Skeletal muscle tissue (tissue), 4 donors: Measurements from ENCODE around the gene SNRPB2. TPM values are rescaled to one million over a fixed set of nuclear protein-coding genes. Genes with fewer than 3 reads are reported as not detected.

Experiments used
- H3K27ac ChIP-seq: one replicate; pipeline ENCODE4 v1.7.0; 2013; ENCODE audit warnings: mild to moderate bottlenecking, low read depth, low read length, inconsistent platforms
- H3K27me3 ChIP-seq, 3 donors: one replicate each; pipeline ENCODE4 v1.7.0; 2013; ENCODE audit warnings: low read length in 3 of 3; ENCODE audit not compliant: control insufficient read depth in 3 of 3, insufficient read depth in 3 of 3
- H3K36me3 ChIP-seq, 3 donors: one replicate each; pipeline ENCODE4 v1.7.0; 2013; ENCODE audit warnings: low read length in 3 of 3; ENCODE audit not compliant: control insufficient read depth in 3 of 3, insufficient read depth in 3 of 3
- H3K4me1 ChIP-seq, 3 donors: one replicate each; pipeline ENCODE4 v1.7.0; 2013; ENCODE audit warnings: low read length in 3 of 3, mild to moderate bottlenecking in 3 of 3; ENCODE audit not compliant: control insufficient read depth in 3 of 3, insufficient read depth in 3 of 3
- H3K4me3 ChIP-seq, 3 donors: one replicate each; pipeline ENCODE4 v1.7.0; 2013; ENCODE audit warnings: low read length in 3 of 3
- H3K9ac ChIP-seq, 3 donors: one replicate each; pipeline ENCODE4 v1.7.0; 2013; ENCODE audit warnings: low read length in 3 of 3, mild to moderate bottlenecking in 3 of 3, moderate library complexity in 2 of 3, low read depth in 1 of 3
- H3K9me3 ChIP-seq, 3 donors: one replicate each; pipeline ENCODE4 v1.7.0; 2013; ENCODE audit warnings: low read length in 3 of 3; ENCODE audit not compliant: control insufficient read depth in 3 of 3
- total RNA-seq: library from RNA; depleted of rRNA; stranded (reverse); fragments of >200 nt; gene quantifications from one replicate; pipeline ENCODE4 v1.2.3, GENCODE V29; 2014
- donor health status: Osteomylitis.

The SNRPB2 gene
- 31.8 TPM for total RNA-seq

DNA sequence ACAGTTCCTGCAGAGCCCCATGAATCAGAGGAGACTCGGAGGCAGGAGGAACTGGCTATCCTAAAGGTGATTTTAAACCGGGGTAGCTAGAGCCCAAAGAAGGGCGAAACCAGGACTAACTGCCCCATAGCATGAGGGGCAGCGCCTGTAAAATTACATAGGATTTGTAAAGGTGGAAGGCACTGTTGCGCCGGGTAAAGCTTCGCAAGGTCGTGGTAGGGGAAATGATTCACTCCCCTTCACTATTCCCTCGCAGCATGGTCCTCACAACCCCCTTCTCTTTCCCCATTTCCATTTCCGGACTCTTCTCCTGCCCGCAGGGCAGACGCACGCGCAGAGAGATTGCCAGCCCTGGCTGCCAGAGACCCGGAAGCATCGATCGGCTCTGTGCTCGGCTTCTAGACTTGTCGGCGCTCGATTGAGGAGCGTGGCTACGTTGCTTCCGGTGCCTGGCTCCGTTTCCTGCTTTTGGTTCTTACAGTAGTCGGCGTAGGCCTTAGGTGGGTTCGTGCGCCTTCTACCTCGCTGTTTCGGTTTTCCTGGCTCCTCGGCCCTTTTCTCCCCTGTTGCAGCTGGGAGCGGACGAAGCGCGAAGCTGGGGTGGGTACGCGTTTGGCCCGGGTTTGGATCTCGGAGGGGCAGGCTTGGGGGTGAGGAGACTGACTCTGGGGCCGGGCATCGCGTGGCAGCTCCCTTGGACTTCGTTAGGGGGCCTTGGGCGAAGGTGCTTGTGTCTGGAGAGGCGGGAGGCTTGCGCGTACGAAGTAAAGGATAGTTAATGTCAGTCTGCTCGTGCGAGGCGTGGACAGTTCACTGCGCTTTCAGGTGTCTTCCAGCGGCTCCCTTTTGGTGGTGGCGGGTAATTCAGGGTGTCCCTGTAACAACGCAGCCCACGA lies at the start of gene SNRPB2:
Gene SNRPB2, plus strand, starts transcription at position 462 of the 896 bp plus-strand sequence. CDS start 1,677 bp downstream, outside the sequence.
- Histone ChIP-seq H3K9ac (peak within 1 kb of the TSS; percentile 98), H3K36me3 (peaks cover 8 to 26% (median 18%) of the 10 kb centered on the region in 3 donors), H3K4me1 (peaks cover 14 to 21% (median 17%) of the 10 kb centered on the region in 3 donors), H3K27ac (peak within 1 kb of the TSS; percentile 81), H3K4me3 (peak within 1 kb of the TSS; percentile 95 to 97 (median 96)), H3K27me3 (peaks cover 0 to 7% (median 2%) of the 10 kb centered on the region in 3 donors), H3K9me3 (no peaks in the 10 kb centered on the region)

DNA sequence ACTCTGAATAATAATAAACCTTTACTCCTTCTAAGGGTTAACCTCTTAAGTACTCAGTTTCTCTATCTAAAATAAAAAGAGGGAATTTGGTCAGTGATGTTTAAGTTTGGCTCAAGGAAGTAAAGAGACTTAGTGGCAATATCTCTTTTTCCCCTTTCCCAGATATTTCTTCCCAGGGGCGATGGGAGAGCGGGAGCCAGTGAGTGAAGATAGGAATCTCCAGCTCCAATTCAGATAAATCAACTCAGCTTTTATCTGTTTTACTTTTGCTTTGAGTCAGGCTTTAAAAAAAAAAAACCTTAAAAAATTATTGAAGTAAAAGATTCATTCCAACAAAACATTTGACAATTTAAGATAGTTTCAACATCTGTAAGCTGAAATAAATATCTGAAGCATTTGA lies 45.4 kb upstream of the SNRPB2 start:
- H3K27ac ChIP-seq, result no peak overlapping the region
- H3K9ac ChIP-seq, result no peak overlapping the region
- no peak overlapping the region for H3K4me3 ChIP-seq
- no peaks in the 10 kb centered on the region for H3K9me3 ChIP-seq
- H3K27me3 ChIP-seq, result no peaks in the 10 kb centered on the region
- no peaks in the 10 kb centered on the region for H3K36me3 ChIP-seq
- no peaks in the 10 kb centered on the region for H3K4me1 ChIP-seq

DNA sequence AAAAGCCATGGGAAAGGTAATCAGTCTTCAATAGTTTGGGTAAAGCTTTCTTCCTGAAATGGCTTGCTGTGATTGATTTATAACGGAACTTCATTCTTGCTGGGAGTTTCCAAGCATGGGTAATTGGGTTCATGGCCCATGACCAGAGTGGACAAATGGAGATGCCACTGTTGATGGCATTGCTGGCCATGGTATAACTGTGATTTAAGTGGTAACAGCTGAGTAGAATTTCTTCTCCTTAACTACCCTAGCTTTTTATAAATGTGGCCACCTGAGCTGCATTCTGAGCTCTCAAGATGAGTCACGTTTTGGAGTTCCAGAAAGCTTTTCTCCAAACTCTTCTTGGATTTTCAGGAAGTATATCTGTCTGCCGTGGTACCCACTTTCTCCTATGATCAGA lies 39.9 kb upstream of the SNRPB2 start:
- H3K4me3 ChIP-seq, result no peak overlapping the region
- no peaks in the 10 kb centered on the region for H3K27me3 ChIP-seq
- H3K9me3 ChIP-seq, result no peaks in the 10 kb centered on the region
- peaks cover 0 to 6% (median 4%) of the 10 kb centered on the region in 3 donors for H3K4me1 ChIP-seq
- no peak overlapping the region for H3K27ac ChIP-seq
- H3K9ac ChIP-seq, result no peak overlapping the region
- no peaks in the 10 kb centered on the region for H3K36me3 ChIP-seq

DNA sequence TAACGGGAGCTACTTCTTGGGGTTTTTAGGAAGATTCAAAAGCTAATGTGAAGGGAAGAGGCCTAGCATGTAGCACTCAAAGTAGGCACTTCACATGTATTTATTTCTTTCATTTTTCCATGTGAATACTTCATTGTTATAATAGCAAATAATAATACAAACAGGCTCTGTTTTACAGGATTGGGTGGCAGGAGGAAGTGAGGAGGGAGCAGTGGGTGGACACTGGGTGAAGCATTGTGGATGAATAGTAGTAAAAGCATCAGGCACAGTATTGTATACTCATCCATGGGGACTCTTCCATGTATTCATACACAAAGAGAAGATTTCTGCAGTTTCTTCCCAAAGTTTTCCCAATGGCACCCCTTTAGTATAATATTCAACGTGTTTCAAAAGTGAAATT lies 38.4 kb upstream of the SNRPB2 start:
- Histone ChIP-seq H3K36me3 (no peaks in the 10 kb centered on the region), H3K27me3 (no peaks in the 10 kb centered on the region), H3K9me3 (no peaks in the 10 kb centered on the region), H3K9ac (no peak overlapping the region), H3K4me1 (peaks cover 0 to 6% (median 4%) of the 10 kb centered on the region in 3 donors), H3K4me3 (no peak overlapping the region), H3K27ac (no peak overlapping the region)

DNA sequence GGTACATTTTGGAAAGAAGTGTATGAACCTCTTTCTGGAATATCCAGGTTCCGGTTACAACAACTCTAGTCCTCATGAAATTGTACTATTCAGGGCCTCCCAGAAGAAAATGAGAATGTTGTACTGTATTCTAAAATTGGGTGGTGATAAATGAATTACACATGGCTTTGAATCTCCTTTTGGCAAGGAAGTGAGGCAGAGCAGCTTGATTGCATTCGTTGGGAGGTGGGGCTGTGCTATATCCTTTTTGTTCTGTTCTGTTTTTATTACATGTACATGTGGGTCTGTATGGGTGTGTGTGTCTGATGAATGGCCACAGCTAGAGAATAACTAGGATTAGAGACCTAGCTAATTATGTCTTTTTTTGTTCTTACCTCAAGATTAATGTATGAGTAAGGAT lies 37.8 kb upstream of the SNRPB2 start:
- Histone ChIP-seq H3K4me3 (no peak overlapping the region), H3K9ac (no peak overlapping the region), H3K36me3 (no peaks in the 10 kb centered on the region), H3K9me3 (no peaks in the 10 kb centered on the region), H3K27ac (no peak overlapping the region), H3K27me3 (no peaks in the 10 kb centered on the region), H3K4me1 (peaks cover 0 to 6% (median 4%) of the 10 kb centered on the region in 3 donors)

DNA sequence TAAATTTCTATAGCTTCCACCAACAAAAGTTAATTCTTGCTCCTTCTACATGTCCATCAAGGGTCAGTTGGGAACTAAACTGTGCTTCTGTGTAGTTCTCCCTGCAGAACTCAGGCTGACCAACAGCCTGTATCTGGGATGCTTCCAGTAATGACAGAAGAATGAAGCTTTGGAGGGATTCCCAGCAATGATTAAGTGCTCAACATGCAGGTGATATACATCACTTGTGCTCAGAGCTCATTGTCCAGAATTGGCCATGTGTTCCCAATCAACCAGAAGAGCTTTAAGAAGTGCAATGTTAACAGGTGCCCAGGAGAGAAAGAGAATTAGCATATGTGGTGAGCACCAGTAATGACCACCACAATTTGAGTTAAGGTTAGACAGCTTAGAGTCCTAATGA lies 37.4 kb upstream of the SNRPB2 start:
- H3K27ac ChIP-seq, result no peak overlapping the region
- H3K27me3 ChIP-seq, result no peaks in the 10 kb centered on the region
- peaks cover 0 to 6% (median 4%) of the 10 kb centered on the region in 3 donors for H3K4me1 ChIP-seq
- H3K36me3 ChIP-seq, result no peaks in the 10 kb centered on the region
- H3K4me3 ChIP-seq, result no peak overlapping the region
- no peaks in the 10 kb centered on the region for H3K9me3 ChIP-seq
- no peak overlapping the region for H3K9ac ChIP-seq

DNA sequence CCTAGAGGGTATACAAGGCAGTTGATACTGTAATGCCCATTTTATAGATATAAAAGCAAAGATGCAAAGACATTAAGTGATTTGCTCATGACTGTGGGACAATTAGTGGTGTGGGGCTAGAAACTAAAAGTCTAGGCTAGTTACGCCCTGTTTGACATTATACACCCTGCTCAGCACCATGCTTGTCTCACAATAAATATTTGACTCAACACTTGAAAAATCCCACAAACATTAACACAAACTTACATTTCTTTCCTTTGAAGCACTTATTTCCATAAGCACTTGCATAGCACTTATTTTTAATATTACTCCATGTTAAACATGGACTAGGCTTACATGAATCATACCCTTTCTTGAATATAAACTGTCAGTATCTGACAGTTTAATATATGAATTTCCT lies 36.5 kb upstream of the SNRPB2 start:
- H3K4me3 ChIP-seq, result no peak overlapping the region
- no peak overlapping the region for H3K9ac ChIP-seq
- no peak overlapping the region for H3K27ac ChIP-seq
- peaks cover 0 to 6% (median 4%) of the 10 kb centered on the region in 3 donors for H3K4me1 ChIP-seq
- H3K27me3 ChIP-seq, result no peaks in the 10 kb centered on the region
- no peaks in the 10 kb centered on the region for H3K36me3 ChIP-seq
- H3K9me3 ChIP-seq, result no peaks in the 10 kb centered on the region

DNA sequence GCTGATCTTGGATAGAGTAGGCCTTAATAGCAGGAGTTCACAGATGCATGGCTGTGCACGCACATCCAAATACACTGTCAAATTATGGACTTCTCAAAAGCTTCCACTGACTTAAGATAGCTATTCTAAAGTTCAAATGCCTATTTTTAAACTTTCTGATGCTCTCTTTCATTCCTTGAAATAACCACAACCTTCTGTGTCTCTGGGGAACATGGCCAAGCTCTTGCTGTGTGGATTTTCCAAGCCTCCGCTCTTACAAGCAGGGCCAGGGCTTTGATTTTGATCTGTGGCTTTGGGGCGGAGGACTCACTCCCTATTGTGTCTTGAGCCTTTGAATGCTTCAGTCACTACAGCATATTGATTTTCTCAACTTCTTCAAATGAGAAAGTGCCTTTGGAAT lies 35.7 kb upstream of the SNRPB2 start:
- Histone ChIP-seq H3K4me3 (no peak overlapping the region), H3K4me1 (peaks cover 0 to 6% (median 4%) of the 10 kb centered on the region in 3 donors), H3K9me3 (no peaks in the 10 kb centered on the region), H3K9ac (no peak overlapping the region), H3K36me3 (no peaks in the 10 kb centered on the region), H3K27ac (no peak overlapping the region), H3K27me3 (no peaks in the 10 kb centered on the region)

DNA sequence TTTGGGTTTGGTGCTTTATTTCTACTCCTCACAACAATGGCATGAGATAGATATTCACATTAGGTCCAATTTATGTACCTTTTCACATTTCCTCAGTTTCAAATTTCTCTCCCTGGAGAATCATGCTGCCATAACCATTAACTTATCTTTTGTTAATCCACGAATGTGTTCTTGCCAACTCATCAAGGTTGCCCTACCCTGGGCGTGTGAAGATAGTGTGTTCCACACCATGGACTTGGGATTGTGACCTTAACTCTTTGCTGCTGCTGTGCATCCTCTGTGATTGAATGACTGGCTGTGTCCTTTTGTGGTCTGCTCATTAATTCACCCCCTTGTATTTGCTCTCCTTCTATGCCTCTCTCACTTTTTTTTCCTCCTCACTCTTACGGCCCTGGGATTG lies 34.2 kb upstream of the SNRPB2 start:
- no peak overlapping the region for H3K27ac ChIP-seq

DNA sequence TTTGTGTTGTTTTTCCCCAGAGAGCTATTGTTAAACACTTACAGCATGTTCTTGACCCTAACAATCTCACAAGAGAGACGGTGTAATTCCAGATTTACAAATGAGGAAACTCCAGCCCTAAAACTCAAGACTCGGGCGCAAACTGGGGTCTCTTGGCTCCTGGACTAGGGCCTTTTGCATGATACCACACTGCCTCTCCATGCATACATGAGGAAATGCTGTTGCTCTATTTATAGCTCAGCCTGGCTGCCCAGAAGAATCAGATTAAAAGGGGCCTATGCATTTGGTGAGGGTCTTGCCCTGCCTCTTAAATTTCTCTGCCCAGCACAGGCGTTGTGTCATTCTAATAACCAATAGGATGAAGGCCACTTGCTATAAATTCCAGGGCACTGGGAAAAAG lies 30.5 kb upstream of the SNRPB2 start:
- no peak overlapping the region for H3K9ac ChIP-seq
- no peaks in the 10 kb centered on the region for H3K4me1 ChIP-seq
- no peak overlapping the region for H3K27ac ChIP-seq
- H3K27me3 ChIP-seq, result no peaks in the 10 kb centered on the region
- no peak overlapping the region for H3K4me3 ChIP-seq
- H3K36me3 ChIP-seq, result no peaks in the 10 kb centered on the region
- H3K9me3 ChIP-seq, result no peaks in the 10 kb centered on the region

More for the DNA sequence above, 34.2 kb upstream of the SNRPB2 start:
- Histone ChIP-seq H3K9ac (no peak overlapping the region), H3K27me3 (no peaks in the 10 kb centered on the region), H3K36me3 (no peaks in the 10 kb centered on the region), H3K4me3 (no peak overlapping the region), H3K4me1 (peaks cover 0 to 6% (median 4%) of the 10 kb centered on the region in 3 donors), H3K9me3 (no peaks in the 10 kb centered on the region)
